Islet precursor cell (in vitro differentiated cells): Measurements from ENCODE around the gene ARPC2.
A peak's percentile ranks its signal among the peaks of the same experiment; 100 is the strongest.
"Not testable (repeated sequence)": the region's sequence is repeated elsewhere in the genome, so short reads cannot be mapped to it uniquely, and the experiment has no call there.

Experiments used
- DNase-seq: peaks from one replicate; pipeline ENCODE4 v3.0.0-alpha.2; 2018

Gene ARPC2

DNA sequence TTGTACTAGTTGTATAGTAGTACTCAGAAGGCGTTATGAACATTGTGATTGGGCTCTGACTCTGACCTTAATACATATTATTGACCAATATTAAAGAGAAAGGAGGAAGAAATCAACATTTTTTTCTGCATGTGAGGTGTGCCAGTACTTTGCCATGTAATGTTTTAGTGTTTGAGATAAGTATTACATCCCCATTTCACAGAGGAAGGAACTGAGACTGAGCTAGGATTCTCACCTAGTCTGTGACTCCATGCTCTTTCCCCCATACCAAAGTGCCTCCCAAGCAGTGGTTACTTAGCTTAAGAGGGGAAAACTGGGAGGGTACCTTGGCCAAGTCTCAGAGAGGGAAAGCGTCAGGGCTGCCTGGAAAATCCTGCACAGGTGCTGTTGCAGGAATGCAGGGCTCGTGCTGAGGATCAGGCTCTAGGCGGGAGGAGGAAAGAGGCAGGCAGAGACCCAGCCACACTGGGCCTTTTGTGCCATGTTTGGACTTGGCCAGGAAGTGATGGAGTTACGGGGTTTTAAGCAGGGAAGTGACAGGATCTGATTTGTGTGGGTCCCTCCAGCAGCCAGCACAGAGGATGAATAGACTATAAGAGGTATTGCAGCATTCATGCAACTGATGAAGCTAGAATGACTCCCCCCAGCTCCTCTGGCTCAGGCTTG is 55.0 kb downstream of the ARPC2 start:
- DNase-seq: peak; percentile 50

- DNase-seq: peak; percentile 93
These were observed 55.7 kb downstream of the ARPC2 start for GRCh38 chr2:218272531-218273212.

DNA sequence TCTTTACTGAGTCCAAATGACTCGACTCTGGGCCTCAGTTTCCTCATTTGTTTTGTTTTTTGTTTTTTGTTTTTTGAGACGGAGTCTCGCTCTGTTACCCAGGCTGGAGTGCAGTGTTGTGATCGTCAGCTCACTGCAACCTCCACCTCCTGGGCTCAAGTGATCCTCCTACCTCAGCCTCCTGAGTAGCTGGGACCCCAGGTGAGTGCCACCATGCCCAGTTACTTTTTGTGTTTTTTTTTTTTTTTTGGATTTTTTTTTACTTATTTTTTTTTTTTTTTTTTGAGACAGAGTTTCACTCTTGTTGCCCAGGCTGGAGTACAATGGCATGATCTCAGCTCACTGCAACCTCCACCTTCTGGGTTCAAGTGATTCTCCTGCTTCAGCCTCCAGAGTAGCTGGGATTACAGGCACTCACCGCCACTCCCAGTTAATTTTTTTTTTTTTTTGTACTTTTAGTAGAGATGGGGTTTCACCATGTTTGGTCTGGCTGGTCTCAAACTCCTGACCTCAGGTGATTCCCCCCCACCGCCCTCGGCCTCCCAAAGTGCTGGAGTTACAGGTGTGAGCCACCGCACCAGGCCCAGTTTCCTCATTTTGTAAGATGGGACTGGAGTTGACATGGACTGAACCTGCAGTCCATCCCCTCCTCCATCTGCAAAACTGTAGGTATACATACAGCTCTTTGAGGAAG is 56.4 kb downstream of the ARPC2 start:
- not testable (repeated sequence) for DNase-seq

DNA sequence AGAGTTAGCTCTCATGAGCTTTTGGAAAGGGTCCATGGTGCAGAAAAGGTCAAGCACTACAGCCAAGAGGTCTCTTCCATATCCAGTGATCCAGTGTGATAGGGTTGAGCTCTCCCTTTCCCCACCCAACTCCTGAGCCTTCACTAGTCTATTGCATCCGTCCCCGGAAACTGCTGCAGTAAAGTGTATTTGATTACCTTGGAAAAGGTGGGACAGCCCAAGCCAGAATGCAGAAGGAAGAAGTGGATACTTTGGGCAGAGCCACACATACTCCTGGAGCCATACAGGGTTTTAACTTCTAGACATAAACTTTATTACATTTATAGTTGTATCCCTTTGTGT is 56.9 kb downstream of the ARPC2 start:
- no peak for DNase-seq

DNA sequence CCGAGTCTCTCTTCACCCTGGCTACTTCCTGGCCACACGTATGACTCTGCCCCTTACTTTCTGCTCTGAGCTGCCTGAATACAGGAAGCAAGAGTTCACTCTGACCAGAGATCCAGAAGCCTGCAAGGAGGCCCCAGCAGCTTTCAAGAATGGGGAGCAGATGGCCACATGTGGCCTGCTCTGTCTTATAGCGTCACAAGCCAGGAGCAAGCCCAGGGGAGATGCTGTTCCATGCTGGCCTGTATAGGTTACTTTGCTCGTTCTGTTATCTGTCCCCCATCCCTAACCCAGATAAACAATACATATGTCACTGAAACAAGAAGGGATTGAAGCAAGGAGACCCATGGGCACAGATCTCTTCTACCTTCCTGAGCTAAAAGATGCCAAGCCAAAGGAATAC is 57.6 kb downstream of the ARPC2 start:
- DNase-seq: no peak

GRCh38 chr2:218275371-218276072 is 58.5 kb downstream of the ARPC2 start:
- DNase-seq: no peak

DNA sequence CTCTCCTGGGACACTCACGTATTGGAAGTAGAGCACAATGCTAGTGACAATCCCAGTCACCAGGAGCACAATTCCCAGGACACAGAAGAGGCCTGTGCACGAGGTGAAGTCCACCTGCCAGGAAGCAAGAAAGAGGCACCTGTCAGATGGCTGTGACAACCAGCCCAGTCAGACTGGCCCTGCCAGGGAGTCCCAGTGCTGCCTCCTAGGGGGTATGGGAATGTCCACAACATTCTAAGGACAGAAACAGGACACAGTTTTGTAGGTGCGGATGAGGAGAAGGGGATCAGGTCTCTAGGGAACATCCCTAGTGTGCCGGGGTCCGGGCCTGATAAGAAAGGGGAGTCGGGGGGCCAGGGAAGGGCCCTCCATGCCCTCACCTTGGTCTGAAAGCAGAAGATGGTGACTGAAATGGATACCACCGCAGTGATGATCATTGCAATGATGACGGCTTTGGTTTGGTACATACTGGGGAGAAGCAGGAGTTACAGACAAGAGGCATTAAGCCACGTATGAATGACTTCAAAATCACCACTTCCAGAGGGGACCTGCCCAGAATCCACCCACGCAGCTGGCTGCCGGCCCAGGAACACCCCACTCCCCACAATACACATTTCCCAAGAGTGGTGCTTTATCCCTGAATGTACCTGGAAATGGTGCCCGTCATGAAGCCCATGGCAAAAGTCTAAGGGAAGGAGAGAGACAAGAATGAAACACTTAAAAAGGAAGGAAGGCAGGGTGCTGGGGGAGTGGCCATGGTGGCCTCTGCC is 60.2 kb downstream of the ARPC2 start:
- no peak for DNase-seq

- DNase-seq: no peak
These were observed 60.9 kb downstream of the ARPC2 start for GRCh38 chr2:218277921-218278320.

DNA sequence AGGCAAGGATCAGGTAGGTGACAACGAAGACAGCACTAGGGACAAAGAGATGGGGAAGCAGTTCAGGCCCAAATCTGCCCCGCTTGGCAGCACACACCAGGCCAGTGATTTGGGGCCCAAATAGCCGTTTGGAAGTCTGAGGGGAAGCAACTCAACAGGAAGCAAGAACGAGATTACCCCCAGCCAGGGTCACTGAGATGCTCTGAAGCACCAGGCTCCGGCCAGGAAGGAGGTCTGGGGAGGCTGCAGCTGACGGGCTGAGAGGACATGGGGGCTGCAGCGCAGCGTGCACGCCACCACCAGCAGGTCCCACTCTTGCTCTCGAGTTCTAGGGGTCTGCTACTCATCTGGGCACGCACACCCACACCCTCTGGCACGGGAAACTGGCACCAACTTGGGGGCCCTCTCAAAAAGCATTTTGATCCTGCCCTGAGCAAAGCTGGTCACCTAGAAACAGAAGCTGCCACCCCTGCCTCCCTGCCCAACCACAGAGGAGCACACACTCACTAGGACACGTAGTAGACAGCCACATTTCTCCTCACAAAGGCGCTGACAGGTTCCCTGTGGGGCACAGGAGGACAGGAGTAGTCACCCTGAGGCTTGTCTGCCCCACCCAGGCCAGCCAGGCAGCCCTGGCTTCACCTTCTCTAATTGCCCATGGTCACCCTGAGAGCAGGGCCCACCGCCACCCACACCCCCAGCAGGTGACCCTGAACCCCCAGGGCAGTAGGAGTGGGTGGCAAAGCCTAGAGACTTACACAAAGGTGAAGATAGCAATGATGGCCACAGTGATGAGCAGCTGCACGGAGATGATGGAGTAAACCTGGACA is 61.8 kb downstream of the ARPC2 start:
- DNase-seq: no peak

DNA sequence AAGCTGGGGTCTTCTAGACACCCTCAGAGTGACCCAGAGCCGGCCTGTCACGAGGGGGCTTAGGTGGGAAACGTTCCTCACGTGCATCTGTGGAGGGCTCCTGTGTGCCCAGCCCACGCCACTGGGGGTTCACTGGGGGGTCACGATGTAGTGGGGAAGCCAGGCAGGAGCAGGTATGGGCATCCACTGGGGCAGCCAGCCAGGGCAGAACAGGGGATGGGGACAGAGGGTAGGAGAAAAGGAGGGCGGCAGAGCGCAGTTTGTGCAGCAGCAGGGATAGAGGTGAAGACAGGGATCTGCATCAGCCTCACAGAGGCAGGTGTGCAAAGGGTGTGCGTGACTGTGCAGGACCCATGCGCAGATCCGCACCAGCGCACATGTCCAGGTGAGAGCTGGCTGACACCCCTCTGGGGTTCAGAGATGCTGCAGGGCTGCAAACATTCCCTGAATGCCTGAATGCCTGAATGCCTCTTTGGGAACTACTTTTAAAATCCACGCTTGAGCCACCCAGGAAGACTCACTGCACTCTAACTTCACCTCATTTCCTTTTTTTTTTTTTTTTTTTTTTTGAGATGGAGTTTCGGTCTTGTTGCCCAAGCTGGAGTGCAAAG is 63.4 kb downstream of the ARPC2 start:
- DNase-seq: no peak

- DNase-seq: no peak
These were observed 64.5 kb downstream of the ARPC2 start for GRCh38 chr2:218281449-218281848.

- DNase-seq: peak; percentile 98
These were observed 65.4 kb downstream of the ARPC2 start for GRCh38 chr2:218282173-218282991.

DNA sequence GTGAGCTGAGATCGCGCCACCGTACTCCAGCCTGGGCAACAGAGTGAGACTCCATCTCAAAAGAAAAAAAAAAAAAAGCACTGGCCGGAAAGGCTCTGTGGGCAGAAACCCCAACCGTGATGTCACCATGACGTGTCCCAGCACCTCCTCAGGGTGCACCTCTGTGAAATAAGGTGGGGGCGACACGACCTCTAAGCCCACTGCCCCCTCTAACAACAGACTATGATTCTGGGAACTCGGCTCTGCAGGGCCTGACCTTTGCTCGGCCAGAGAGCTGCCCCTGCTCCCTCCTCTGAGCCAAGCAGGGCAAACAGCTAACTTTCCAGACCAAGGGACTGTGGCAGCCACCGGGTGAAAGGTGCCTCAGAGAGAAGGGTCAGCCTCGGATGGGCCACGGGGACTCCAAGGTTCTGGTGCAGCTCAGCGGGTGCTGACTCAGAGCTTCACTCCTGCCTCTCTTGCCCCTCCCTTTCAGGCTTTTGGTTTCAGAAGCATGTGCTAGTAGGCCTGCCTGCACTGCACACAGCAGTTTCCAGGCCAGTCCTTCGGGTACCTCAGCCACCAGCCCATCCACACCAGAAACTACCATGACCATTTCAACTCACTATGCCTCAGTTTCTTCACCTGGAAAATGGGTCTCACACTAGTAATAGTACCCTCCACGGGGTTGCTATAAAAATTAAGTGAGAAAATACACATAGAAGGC is 67.3 kb downstream of the ARPC2 start:
- DNase-seq: peak; percentile 90

GRCh38 chr2:218285604-218286003 is 68.6 kb downstream of the ARPC2 start:
- DNase-seq: no peak

GRCh38 chr2:218286570-218287459 is 69.8 kb downstream of the ARPC2 start:
- peak; percentile 98 for DNase-seq

DNA sequence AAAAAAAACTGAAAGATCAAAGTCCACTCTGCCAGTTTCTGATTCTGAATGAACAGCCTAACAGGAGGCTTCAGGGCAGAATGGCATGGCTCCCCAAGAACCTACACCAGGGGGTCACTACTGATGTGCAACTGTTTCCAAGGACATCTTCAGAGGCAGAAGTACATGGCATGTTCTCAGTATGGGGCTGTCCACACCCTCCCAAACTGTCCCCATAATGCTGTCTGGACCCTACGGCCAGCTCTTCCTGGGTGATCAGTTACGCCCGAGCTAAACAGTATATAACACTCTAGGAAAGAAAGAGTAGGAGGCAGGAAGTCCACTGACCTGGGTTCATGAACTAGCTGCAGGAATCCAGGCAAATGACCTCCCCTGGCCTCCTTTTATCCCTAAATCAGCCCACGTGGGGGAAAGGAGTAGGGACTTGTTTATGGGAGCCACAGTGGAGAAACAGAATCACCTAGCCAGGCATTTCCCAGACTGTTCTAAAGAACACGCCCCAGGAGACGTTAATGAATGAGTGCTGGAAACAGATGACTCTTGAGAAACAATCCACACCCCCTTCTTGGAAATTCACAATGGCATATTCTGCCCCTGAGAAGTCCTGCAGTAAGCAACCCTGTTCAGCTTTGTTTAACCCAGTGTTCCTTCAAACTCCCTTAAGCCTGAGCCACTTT is 72.8 kb downstream of the ARPC2 start:
- DNase-seq: no peak

- peak; percentile 69 for DNase-seq
These were observed 73.6 kb downstream of the ARPC2 start for GRCh38 chr2:218290316-218291261.
